ENCODE data around the gene CUX1.
"Not testable (repeated sequence)": the region's sequence is repeated elsewhere in the genome, so short reads cannot be mapped to it uniquely, and the experiment has no call there.

The CUX1 gene

DNA sequence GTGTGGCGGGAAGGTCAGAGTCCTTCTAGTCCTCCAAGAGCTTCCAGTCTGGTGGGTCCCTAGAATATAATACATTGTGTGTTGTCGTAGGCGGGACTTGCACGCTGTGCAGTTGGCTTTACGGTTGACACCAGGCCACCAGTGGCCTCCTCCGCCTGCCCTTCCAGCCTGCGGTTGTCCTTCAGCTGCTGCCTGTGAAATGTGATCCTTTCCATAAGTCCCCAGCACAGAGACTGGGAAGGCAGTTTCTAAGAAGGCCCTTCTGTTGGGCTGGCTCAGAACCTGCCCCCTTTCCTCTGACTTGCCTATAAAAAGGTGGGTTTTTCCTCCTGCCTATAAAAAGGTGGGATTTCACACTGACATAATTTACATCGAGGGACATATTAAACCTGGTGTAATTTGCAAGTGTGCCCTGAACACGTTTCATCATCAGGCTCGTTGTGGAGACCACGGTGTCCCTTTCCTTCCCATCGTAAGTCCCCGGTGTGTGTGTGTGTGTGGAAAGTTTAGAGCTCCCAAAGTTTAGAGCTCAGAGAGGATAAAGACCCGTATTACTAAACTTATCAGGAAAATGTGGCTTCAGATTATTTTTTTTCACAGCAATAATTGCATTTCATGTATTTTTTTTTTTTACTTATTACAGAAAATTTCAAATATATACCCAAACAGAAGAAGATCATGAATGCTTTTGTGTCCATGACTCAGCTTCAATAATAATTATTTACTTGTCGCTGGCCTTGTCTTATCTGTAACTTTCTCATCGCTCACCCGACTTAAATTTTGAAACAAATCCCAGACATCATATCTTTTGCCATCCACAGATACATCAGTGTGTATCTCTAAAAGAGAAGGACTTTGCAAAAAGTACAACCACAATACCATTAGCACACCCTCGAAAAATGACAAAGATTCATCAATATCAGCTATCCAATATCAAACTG, 45.1 kb downstream of the CUX1 start:
- Histone ChIP-seq H3K4me1 (ENCODE audit: control insufficient read depth, insufficient read depth, low read length) (peaks cover 27% of the 10 kb centered on the region), H3K9me3 (ENCODE audit: control insufficient read depth, low read length) (no peaks in the 10 kb centered on the region), H3K27me3 (ENCODE audit: control insufficient read depth, insufficient read depth, low read length) (no peaks in the 10 kb centered on the region), H3K36me3 (ENCODE audit: control insufficient read depth, insufficient read depth, low read length) (no peaks in the 10 kb centered on the region), H3K9ac (ENCODE audit: low read length) (no peak overlapping the region), H3K4me3 (ENCODE audit: low read length) (no peak overlapping the region)

GRCh38 chr7:101863598-101863997, 46.2 kb downstream of the CUX1 start:
- peaks cover 30% of the 10 kb centered on the region for H3K4me1 ChIP-seq (ENCODE audit: control insufficient read depth, insufficient read depth, low read length)
- no peaks in the 10 kb centered on the region for H3K27me3 ChIP-seq (ENCODE audit: control insufficient read depth, insufficient read depth, low read length)
- H3K9me3 ChIP-seq (ENCODE audit: control insufficient read depth, low read length): no peaks in the 10 kb centered on the region
- H3K9ac ChIP-seq (ENCODE audit: low read length): no peak overlapping the region
- no peak overlapping the region for H3K4me3 ChIP-seq (ENCODE audit: low read length)
- no peaks in the 10 kb centered on the region for H3K36me3 ChIP-seq (ENCODE audit: control insufficient read depth, insufficient read depth, low read length)

DNA sequence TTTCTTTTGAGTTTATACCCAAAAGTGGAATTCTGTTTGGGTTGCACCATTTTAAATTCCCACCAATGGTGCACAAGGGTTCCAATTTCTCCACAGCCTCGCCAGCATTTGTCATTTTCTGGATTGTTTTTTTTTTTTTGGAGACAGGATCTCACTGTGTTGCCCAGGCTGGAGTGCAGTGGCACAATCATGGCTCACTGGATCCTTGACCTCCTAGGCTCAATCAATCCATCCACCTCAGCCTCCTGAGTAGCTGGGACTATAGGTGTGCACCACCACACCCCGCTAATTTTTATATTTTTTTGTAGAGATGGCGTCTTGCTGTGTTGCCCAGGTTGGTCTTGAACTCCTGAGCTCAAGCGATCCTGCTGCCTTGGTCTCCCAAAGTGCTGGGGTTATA, 46.6 kb downstream of the CUX1 start:
- no peaks in the 10 kb centered on the region for H3K36me3 ChIP-seq (ENCODE audit: control insufficient read depth, insufficient read depth, low read length)
- no peaks in the 10 kb centered on the region for H3K9me3 ChIP-seq (ENCODE audit: control insufficient read depth, low read length)
- H3K4me3 ChIP-seq (ENCODE audit: low read length): no peak overlapping the region
- H3K9ac ChIP-seq (ENCODE audit: low read length): no peak overlapping the region
- H3K4me1 ChIP-seq (ENCODE audit: control insufficient read depth, insufficient read depth, low read length): peaks cover 29% of the 10 kb centered on the region
- H3K27me3 ChIP-seq (ENCODE audit: control insufficient read depth, insufficient read depth, low read length): no peaks in the 10 kb centered on the region

GRCh38 chr7:101865031-101865430, 47.6 kb downstream of the CUX1 start:
- Histone ChIP-seq H3K4me3 (ENCODE audit: low read length) (no peak overlapping the region), H3K36me3 (ENCODE audit: control insufficient read depth, insufficient read depth, low read length) (no peaks in the 10 kb centered on the region), H3K9me3 (ENCODE audit: control insufficient read depth, low read length) (no peaks in the 10 kb centered on the region), H3K9ac (ENCODE audit: low read length) (no peak overlapping the region), H3K4me1 (ENCODE audit: control insufficient read depth, insufficient read depth, low read length) (peaks cover 29% of the 10 kb centered on the region), H3K27me3 (ENCODE audit: control insufficient read depth, insufficient read depth, low read length) (no peaks in the 10 kb centered on the region)

GRCh38 chr7:101865455-101865854, 48.0 kb downstream of the CUX1 start:
- no peaks in the 10 kb centered on the region for H3K36me3 ChIP-seq (ENCODE audit: control insufficient read depth, insufficient read depth, low read length)
- no peak overlapping the region for H3K4me3 ChIP-seq (ENCODE audit: low read length)
- H3K9me3 ChIP-seq (ENCODE audit: control insufficient read depth, low read length): no peaks in the 10 kb centered on the region
- H3K4me1 ChIP-seq (ENCODE audit: control insufficient read depth, insufficient read depth, low read length): peaks cover 29% of the 10 kb centered on the region
- H3K27me3 ChIP-seq (ENCODE audit: control insufficient read depth, insufficient read depth, low read length): no peaks in the 10 kb centered on the region
- H3K9ac ChIP-seq (ENCODE audit: low read length): no peak overlapping the region

- no peaks in the 10 kb centered on the region for H3K9me3 ChIP-seq (ENCODE audit: control insufficient read depth, low read length)
Observed at GRCh38 chr7:101866328-101866727, 48.9 kb downstream of the CUX1 start.

GRCh38 chr7:101867265-101867664, 49.8 kb downstream of the CUX1 start:
- Histone ChIP-seq H3K4me3 (ENCODE audit: low read length) (no peak overlapping the region), H3K9me3 (ENCODE audit: control insufficient read depth, low read length) (no peaks in the 10 kb centered on the region), H3K36me3 (ENCODE audit: control insufficient read depth, insufficient read depth, low read length) (no peaks in the 10 kb centered on the region), H3K27me3 (ENCODE audit: control insufficient read depth, insufficient read depth, low read length) (no peaks in the 10 kb centered on the region), H3K4me1 (ENCODE audit: control insufficient read depth, insufficient read depth, low read length) (peaks cover 30% of the 10 kb centered on the region), H3K9ac (ENCODE audit: low read length) (no peak overlapping the region)

More at GRCh38 chr7:101866328-101866727, 48.9 kb downstream of the CUX1 start:
- Histone ChIP-seq H3K9ac (ENCODE audit: low read length) (no peak overlapping the region), H3K4me1 (ENCODE audit: control insufficient read depth, insufficient read depth, low read length) (peaks cover 30% of the 10 kb centered on the region), H3K4me3 (ENCODE audit: low read length) (no peak overlapping the region), H3K27me3 (ENCODE audit: control insufficient read depth, insufficient read depth, low read length) (no peaks in the 10 kb centered on the region), H3K36me3 (ENCODE audit: control insufficient read depth, insufficient read depth, low read length) (no peaks in the 10 kb centered on the region)

DNA sequence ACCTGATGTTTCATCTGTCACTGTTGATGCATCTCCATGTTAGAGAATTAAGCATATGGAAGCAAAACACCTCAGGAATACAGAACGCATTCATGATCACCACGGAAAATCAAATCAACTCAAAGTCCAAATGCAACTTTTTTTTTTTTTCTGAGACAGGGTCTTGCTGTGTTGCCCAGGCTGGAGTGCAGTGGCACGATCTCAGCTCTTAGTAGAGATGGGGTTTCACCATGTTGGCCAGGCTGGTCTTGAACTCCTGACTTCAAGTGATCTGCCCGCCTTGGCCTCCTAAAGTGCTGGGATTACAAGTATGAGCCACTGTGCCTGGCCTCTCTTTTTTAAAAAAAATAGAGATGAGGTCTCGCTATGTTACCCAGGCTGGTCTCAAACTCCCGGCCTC, 50.3 kb downstream of the CUX1 start:
- H3K4me3 ChIP-seq (ENCODE audit: low read length); H3K9me3 ChIP-seq (ENCODE audit: control insufficient read depth, low read length): not testable (repeated sequence)

GRCh38 chr7:101868191-101868950, 50.9 kb downstream of the CUX1 start:
- H3K9ac ChIP-seq (ENCODE audit: low read length): no peak overlapping the region
- peaks cover 30% of the 10 kb centered on the region for H3K4me1 ChIP-seq (ENCODE audit: control insufficient read depth, insufficient read depth, low read length)
- H3K27me3 ChIP-seq (ENCODE audit: control insufficient read depth, insufficient read depth, low read length): no peaks in the 10 kb centered on the region
- no peak overlapping the region for H3K4me3 ChIP-seq (ENCODE audit: low read length)
- no peaks in the 10 kb centered on the region for H3K9me3 ChIP-seq (ENCODE audit: control insufficient read depth, low read length)
- no peaks in the 10 kb centered on the region for H3K36me3 ChIP-seq (ENCODE audit: control insufficient read depth, insufficient read depth, low read length)

More for the DNA sequence above, 50.3 kb downstream of the CUX1 start:
- not testable (repeated sequence) for H3K36me3 ChIP-seq (ENCODE audit: control insufficient read depth, insufficient read depth, low read length); H3K9ac ChIP-seq (ENCODE audit: low read length); H3K27me3 ChIP-seq (ENCODE audit: control insufficient read depth, insufficient read depth, low read length)
- peaks cover 30% of the 10 kb centered on the region for H3K4me1 ChIP-seq (ENCODE audit: control insufficient read depth, insufficient read depth, low read length)

GRCh38 chr7:101869026-101869900, 51.8 kb downstream of the CUX1 start:
- H3K9me3 ChIP-seq (ENCODE audit: control insufficient read depth, low read length): no peaks in the 10 kb centered on the region
- no peaks in the 10 kb centered on the region for H3K27me3 ChIP-seq (ENCODE audit: control insufficient read depth, insufficient read depth, low read length)
- H3K9ac ChIP-seq (ENCODE audit: low read length): no peak overlapping the region
- H3K4me3 ChIP-seq (ENCODE audit: low read length): no peak overlapping the region
- H3K36me3 ChIP-seq (ENCODE audit: control insufficient read depth, insufficient read depth, low read length): no peaks in the 10 kb centered on the region
- peaks cover 30% of the 10 kb centered on the region for H3K4me1 ChIP-seq (ENCODE audit: control insufficient read depth, insufficient read depth, low read length)

DNA sequence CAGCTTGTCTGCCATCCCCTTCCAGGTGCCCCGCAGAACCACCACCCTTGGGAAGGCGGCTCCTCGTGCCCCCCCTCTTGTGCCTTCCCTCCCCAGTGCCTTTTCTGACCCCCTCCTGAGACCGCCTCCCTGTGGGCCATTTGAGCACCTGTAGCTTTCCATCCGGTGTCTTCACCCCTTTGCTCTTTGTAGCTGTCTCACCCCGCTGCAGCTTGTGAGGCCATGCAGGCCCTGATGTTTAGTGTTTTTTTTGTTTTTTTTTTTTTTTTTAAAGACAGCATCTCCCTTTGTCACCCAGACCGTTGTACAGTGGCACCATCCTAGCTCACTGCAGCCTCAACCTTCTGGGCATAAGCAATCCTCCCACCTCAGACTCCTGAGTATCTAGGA, 52.5 kb downstream of the CUX1 start:
- Histone ChIP-seq H3K36me3 (ENCODE audit: control insufficient read depth, insufficient read depth, low read length) (no peaks in the 10 kb centered on the region), H3K27me3 (ENCODE audit: control insufficient read depth, insufficient read depth, low read length) (no peaks in the 10 kb centered on the region), H3K4me3 (ENCODE audit: low read length) (no peak overlapping the region), H3K9me3 (ENCODE audit: control insufficient read depth, low read length) (no peaks in the 10 kb centered on the region), H3K4me1 (ENCODE audit: control insufficient read depth, insufficient read depth, low read length) (peaks cover 30% of the 10 kb centered on the region), H3K9ac (ENCODE audit: low read length) (no peak overlapping the region)
